ENCODE results near the gene CCNG1.
"Not testable (repeated sequence)": the region's sequence is repeated elsewhere in the genome, so short reads cannot be mapped to it uniquely, and the experiment has no call there.

The CCNG1 gene

GRCh38 chr5:163444526-163444925 is 7.1 kb downstream of the CCNG1 start:
- no peak for DNase-seq (ENCODE audit: low spot score)

GRCh38 chr5:163445345-163445744 is 8.0 kb downstream of the CCNG1 start:
- no peak for DNase-seq (ENCODE audit: low spot score)

GRCh38 chr5:163447191-163447590 is 9.8 kb downstream of the CCNG1 start:
- no peak for DNase-seq (ENCODE audit: low spot score)

GRCh38 chr5:163447875-163448274 is 10.5 kb downstream of the CCNG1 start:
- no peak for DNase-seq (ENCODE audit: low spot score)

GRCh38 chr5:163448491-163448890 is 11.1 kb downstream of the CCNG1 start:
- DNase-seq (ENCODE audit: low spot score), result no peak

GRCh38 chr5:163451489-163451888 is 14.1 kb downstream of the CCNG1 start:
- no peak for DNase-seq (ENCODE audit: low spot score)

- no peak for DNase-seq (ENCODE audit: low spot score)
Measured at GRCh38 chr5:163453705-163454104, 16.3 kb downstream of the CCNG1 start.

- not testable (repeated sequence) for DNase-seq (ENCODE audit: low spot score)
Measured at GRCh38 chr5:163455406-163455805, 18.0 kb downstream of the CCNG1 start.

GRCh38 chr5:163456029-163456589 is 18.7 kb downstream of the CCNG1 start:
- DNase-seq (ENCODE audit: low spot score), result no peak

- DNase-seq (ENCODE audit: low spot score), result no peak
Measured at GRCh38 chr5:163456840-163457239, 19.4 kb downstream of the CCNG1 start.

- DNase-seq (ENCODE audit: low spot score), result no peak
Measured at GRCh38 chr5:163458778-163459385, 21.5 kb downstream of the CCNG1 start.

- DNase-seq (ENCODE audit: low spot score), result no peak
Measured at GRCh38 chr5:163459462-163459818, 22.0 kb downstream of the CCNG1 start.

- DNase-seq (ENCODE audit: low spot score), result peak; percentile 92
Measured at GRCh38 chr5:163459819-163460561, 22.6 kb downstream of the CCNG1 start, which contains the start of gene NUDCD2. Gene NUDCD2, minus strand, starts transcription at chr5:163460102. Its CDS starts 52 bp downstream, at chr5:163460050.

- no peak for DNase-seq (ENCODE audit: low spot score)
Measured at GRCh38 chr5:163460562-163461171, 23.3 kb downstream of the CCNG1 start, which contains the start of gene HMMR. Gene HMMR, plus strand, starts transcription at chr5:163460632. Its CDS starts 61 bp downstream, at chr5:163460693.

GRCh38 chr5:163463063-163463435 is 25.7 kb downstream of the CCNG1 start:
- DNase-seq (ENCODE audit: low spot score), result no peak

- no peak for DNase-seq (ENCODE audit: low spot score)
Measured at GRCh38 chr5:163467682-163468081, 30.3 kb downstream of the CCNG1 start.

GRCh38 chr5:163473635-163474243 is 36.3 kb downstream of the CCNG1 start:
- no peak for DNase-seq (ENCODE audit: low spot score)

- no peak for DNase-seq (ENCODE audit: low spot score)
Measured at GRCh38 chr5:163475411-163475810, 38.0 kb downstream of the CCNG1 start.

GRCh38 chr5:163478126-163478981 is 41.0 kb downstream of the CCNG1 start:
- DNase-seq (ENCODE audit: low spot score), result no peak

GRCh38 chr5:163478982-163479271 is 41.5 kb downstream of the CCNG1 start:
- no peak for DNase-seq (ENCODE audit: low spot score)

- DNase-seq (ENCODE audit: low spot score), result no peak
Measured at GRCh38 chr5:163489055-163489744, 51.8 kb downstream of the CCNG1 start.

Data from AG08396 (cell line).